ENCODE data around the gene ACTN4. TPM values are rescaled to one million over a fixed set of nuclear protein-coding genes. Genes with fewer than 3 reads are reported as not detected.

The ACTN4 gene
- total RNA-seq, 4 donors from 2014 or later = 475 to 520 (median 507) TPM

- H3K36me3 ChIP-seq = no peaks in the 10 kb centered on the region
- no peak overlapping the region for H3K4me3 ChIP-seq
- 92% methylated on average over 7 of the region's 7 CpGs for WGBS
- H3K27me3 ChIP-seq = no peaks in the 10 kb centered on the region
- H3K27ac ChIP-seq = peak overlapping the region; percentile 90
- DNase-seq (ENCODE audit: low spot score in 2 of 2) = no peak
- TF ChIP-seq CTCF (IDR thresholded peaks at IDR 0.05) (no peak), POLR2A (IDR thresholded peaks at IDR 0.05) (no peak), EP300 (IDR thresholded peaks at IDR 0.05) (no peak)
- H3K4me1 ChIP-seq = peaks cover 97% of the 10 kb centered on the region
- no peaks in the 10 kb centered on the region for H3K9me3 ChIP-seq
These were observed 40.5 kb downstream of the ACTN4 start for GRCh38 chr19:38687837-38688378.

GRCh38 chr19:38690146-38690545 lies 42.7 kb downstream of the ACTN4 start:
- Histone ChIP-seq H3K9me3 (no peaks in the 10 kb centered on the region), H3K27me3 (no peaks in the 10 kb centered on the region), H3K4me1 (peaks cover 97% of the 10 kb centered on the region), H3K4me3 (no peak overlapping the region), H3K36me3 (no peaks in the 10 kb centered on the region), H3K27ac (peak overlapping the region; percentile 77)
- no peak for DNase-seq (ENCODE audit: low spot score in 2 of 2)
- TF ChIP-seq EP300 (IDR thresholded peaks at IDR 0.05) = no peak
- WGBS = 91% methylated on average over 14 of the region's 14 CpGs

- 74% methylated on average over 7 of the region's 7 CpGs for WGBS
- H3K36me3 ChIP-seq = no peaks in the 10 kb centered on the region
- H3K27me3 ChIP-seq = no peaks in the 10 kb centered on the region
- no peak for TF ChIP-seq POLR2A (IDR thresholded peaks at IDR 0.05)
- TF ChIP-seq EP300 (IDR thresholded peaks at IDR 0.05) = no peak
- TF ChIP-seq CTCF (IDR thresholded peaks at IDR 0.05) = no peak
- no peak for TF ChIP-seq POLR2AphosphoS5 (IDR thresholded peaks at IDR 0.05)
- peak overlapping the region; percentile 77 for H3K27ac ChIP-seq
- peaks cover 97% of the 10 kb centered on the region for H3K4me1 ChIP-seq
- DNase-seq (ENCODE audit: low spot score in 2 of 2) = no peak
- H3K4me3 ChIP-seq = no peak overlapping the region
- H3K9me3 ChIP-seq = no peaks in the 10 kb centered on the region
These were observed 43.4 kb downstream of the ACTN4 start for GRCh38 chr19:38690832-38691231.

- Histone ChIP-seq H3K27ac (peak overlapping the region; percentile 77), H3K9me3 (no peaks in the 10 kb centered on the region), H3K4me3 (no peak overlapping the region), H3K27me3 (no peaks in the 10 kb centered on the region), H3K36me3 (no peaks in the 10 kb centered on the region), H3K4me1 (peaks cover 97% of the 10 kb centered on the region)
- DNase-seq (ENCODE audit: low spot score in 2 of 2) = no peak
- 55% methylated on average over 15 of the region's 15 CpGs for WGBS
- TF ChIP-seq CTCF (IDR thresholded peaks at IDR 0.05) (no peak), POLR2A (IDR thresholded peaks at IDR 0.05) (no peak), POLR2AphosphoS5 (IDR thresholded peaks at IDR 0.05) (peak in 2 of 3 donors; percentile 28 to 72), EP300 (IDR thresholded peaks at IDR 0.05) (peak; percentile 75)
These were observed 44.5 kb downstream of the ACTN4 start for GRCh38 chr19:38691938-38692457.

GRCh38 chr19:38692458-38693379 lies 45.3 kb downstream of the ACTN4 start:
- no peak for TF ChIP-seq POLR2A (IDR thresholded peaks at IDR 0.05)
- DNase-seq (ENCODE audit: low spot score in 2 of 2) = peak in 1 of 2 donors; percentile 56
- Histone ChIP-seq H3K4me1 (peaks cover 97% of the 10 kb centered on the region), H3K4me3 (no peak overlapping the region), H3K9me3 (no peaks in the 10 kb centered on the region), H3K36me3 (no peaks in the 10 kb centered on the region), H3K27ac (peak overlapping the region; percentile 77), H3K27me3 (no peaks in the 10 kb centered on the region)
- 67% methylated on average over 24 of the region's 25 CpGs for WGBS
